NCI-H748 treated with DMSO at 0.1 percent for 48 hours (cell line): Measurements from ENCODE around the gene FBXL13.
A peak's percentile ranks its signal among the peaks of the same experiment; 100 is the strongest.
"Not testable (repeated sequence)": the region's sequence is repeated elsewhere in the genome, so short reads cannot be mapped to it uniquely, and the experiment has no call there.

Experiments
- DNase-seq: peaks from one replicate; lab custom pipeline; 2025; lab: John Stamatoyannopoulos, UW

Gene FBXL13

GRCh38 chr7:103079836-103080235, 5.2 kb upstream of the FBXL13 start:
- no peak for DNase-seq

DNA sequence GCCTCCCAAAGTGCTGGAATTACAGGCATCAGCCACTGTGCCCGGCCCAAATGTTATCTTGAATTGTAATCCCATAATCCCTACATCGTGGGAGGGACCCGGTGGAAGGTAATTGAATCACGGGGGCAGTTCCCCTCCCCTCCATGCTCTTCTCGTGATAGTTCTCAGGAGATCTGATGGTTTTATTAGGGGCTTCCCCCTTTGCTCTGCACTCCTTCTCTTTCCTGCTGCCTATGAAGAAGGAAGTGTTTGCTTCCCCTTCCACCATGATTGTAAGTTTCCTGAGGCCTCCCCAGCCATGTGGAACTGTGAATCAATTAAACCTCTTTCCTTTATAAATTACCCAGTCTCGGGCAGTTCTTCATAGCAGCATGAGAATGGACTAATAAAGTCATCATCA, 3.6 kb upstream of the FBXL13 start:
- not testable (repeated sequence) for DNase-seq

DNA sequence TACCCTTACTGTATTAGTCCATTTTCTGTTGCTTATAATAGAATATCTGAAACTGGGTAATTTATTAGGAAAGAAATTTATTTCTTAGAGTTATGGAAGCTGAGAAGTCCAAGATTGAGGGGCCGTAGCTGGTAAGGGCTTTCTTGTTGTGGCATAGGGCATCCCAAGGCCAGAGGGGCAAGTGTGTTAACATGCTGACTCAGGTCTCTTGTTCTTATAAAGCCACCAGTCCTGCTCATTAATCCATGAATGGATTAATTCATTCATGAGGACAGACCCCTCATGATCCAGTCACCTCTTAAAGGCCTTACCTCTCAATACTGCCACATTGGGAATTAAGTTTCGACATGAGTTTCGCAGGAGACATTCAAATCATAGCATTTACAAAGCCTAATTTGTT, 2.7 kb upstream of the FBXL13 start:
- DNase-seq = no peak

- no peak for DNase-seq
Observed at GRCh38 chr7:103076764-103077163, 2.2 kb upstream of the FBXL13 start.

- peak; percentile 55 for DNase-seq
Observed at GRCh38 chr7:103075337-103075918, 832 bp upstream of the FBXL13 start.

- no peak for DNase-seq
Observed at GRCh38 chr7:103073989-103074518, 542 bp downstream of the FBXL13 start.

- no peak for DNase-seq
Observed at GRCh38 chr7:103071000-103071399, 3.6 kb downstream of the FBXL13 start.

GRCh38 chr7:103068414-103069403, 5.9 kb downstream of the FBXL13 start:
- DNase-seq = no peak

DNA sequence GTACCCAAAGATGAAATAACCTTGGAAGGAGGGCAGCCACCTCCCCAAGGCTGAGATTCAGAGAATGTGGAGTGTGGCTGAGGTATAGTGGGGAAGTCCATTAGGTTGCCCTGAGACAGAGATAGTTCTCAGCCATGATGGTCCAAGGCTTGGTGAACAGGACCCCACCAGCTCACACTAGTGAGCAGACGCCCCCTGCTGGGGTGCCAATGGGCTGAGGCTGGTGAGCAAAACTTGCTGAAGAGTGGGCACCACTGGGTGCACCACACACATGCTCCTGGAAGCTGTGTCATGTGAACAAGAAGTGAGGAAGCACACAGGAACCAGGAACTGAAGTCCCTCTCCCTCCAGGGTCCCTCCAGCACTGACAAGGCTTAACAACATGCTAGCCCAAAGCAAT, 8.9 kb downstream of the FBXL13 start:
- no peak for DNase-seq

DNA sequence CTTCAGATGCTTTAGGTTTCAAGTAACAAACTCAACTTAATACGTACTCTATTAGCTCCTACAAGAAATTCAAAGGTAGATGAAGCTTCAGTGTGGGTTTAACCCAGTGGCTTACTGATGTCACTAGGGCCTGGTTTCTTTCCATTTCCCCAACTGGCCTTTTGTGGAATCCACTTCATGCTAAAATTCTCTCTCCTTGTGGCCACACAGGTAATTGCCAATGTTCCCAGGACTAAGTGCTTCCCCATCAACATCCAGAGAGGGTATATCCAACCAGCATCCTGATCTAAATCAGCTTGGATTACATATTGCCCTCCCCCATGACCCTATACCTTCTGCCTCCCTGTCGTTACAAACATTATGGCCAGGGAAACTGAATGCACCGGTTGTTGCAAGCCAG, 10.7 kb downstream of the FBXL13 start:
- no peak for DNase-seq

GRCh38 chr7:103059471-103059870, 15.1 kb downstream of the FBXL13 start:
- no peak for DNase-seq

GRCh38 chr7:103058122-103058521, 16.5 kb downstream of the FBXL13 start:
- no peak for DNase-seq

DNA sequence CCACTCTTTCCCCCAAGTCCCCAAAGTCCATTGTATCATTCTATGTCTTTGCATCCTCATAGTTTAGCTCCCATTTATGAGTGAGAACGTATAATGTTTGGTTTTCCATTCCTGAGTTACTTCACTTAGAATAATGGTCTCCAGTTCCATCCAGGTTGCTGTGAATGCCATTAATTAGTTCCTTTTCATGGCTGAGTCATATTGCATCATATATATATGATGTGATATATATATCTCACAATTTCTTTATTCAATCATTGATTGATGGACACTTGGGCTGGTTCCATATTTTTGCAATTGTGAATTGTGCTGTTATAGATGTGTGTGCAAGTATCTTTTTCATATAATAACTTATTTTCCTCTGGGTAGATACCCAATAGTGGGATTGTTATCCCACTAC, 18.6 kb downstream of the FBXL13 start:
- DNase-seq = not testable (repeated sequence)

DNA sequence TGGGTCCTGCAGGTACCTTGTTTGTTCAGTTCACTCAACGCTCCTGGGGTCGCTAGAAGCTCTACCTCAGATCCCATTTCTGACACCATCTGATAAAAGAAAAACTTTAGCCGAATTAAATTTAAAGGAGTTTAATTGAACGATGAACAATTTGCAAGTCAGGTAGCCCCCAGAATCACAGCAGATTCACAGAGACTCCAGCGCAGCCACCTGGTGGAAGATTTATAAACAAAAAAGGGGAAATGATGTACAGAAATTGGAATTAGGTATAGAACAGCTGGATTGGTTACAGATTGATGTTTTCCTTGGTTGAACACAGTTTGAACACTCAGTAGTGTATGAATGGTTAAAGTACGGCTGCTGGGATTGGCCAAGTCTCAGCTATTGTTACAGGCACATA, 23.1 kb downstream of the FBXL13 start:
- no peak for DNase-seq

GRCh38 chr7:103048833-103049232, 25.8 kb downstream of the FBXL13 start:
- no peak for DNase-seq

DNA sequence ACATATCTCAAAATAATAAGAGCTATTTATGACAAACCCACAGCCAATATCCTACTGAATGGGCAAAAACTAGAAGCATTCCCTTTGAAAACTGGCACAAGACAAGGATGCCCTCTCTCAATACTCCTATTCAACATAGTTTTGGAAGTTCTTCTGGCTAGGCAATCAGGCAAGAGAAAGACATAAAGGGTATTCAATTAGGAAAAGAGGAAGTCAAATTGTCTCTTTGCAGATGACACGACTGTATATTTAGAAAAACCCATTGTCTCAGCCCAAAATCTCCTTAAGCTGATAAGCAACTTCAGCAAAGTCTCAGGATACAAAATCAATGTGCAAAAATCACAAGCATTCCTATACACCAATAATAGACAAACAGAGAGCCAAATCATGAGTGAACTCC, 32.8 kb downstream of the FBXL13 start:
- not testable (repeated sequence) for DNase-seq

DNA sequence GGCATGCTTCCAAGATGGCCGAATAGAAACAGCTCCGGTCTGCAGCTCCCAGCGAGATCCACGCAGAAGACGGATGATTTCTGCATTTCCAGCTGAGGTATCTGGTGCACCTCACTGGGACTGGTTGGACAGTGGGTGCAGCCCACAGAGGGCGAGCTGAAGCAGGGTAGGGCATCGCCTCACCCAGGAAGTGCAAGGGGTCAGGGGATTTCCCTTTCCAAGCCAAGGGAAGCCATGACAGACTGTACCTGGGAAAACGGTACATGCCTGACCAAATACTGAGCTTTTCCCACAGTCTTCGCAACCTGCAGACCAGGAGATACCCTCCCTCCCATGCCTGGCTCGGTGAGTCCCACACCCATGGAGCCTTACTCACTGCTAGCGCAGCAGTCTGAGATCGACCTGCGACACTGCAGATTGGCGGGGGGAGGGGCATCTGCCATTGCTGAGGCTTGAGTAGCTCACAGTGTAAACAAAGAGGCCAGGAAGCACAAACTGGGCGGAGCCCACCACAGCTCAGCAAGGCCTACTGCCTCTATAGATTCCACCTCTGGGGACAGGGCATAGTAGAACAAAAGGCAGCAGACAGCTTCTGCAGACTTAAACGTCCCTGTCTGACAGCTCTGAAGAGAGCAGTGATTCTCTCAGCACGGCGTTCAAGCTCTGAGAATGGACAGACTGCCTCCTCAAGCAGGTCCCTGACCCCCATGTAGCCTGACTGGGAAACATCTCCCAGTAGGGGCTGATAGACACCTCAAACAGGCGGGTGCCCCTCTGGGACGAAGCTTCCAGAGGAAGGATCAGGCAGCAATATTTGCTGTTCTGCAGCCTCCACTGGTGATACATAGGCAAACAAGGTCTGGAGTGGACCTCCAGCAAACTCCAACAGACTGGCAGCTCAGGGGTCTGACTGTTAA, 36.5 kb downstream of the FBXL13 start:
- peak; percentile 32 for DNase-seq

- DNase-seq = no peak
Observed at GRCh38 chr7:103037476-103037822, 37.1 kb downstream of the FBXL13 start.

GRCh38 chr7:103034318-103034717, 40.3 kb downstream of the FBXL13 start:
- not testable (repeated sequence) for DNase-seq

GRCh38 chr7:103031781-103032180, 42.8 kb downstream of the FBXL13 start:
- no peak for DNase-seq

GRCh38 chr7:103031024-103031423, 43.6 kb downstream of the FBXL13 start:
- DNase-seq = no peak

DNA sequence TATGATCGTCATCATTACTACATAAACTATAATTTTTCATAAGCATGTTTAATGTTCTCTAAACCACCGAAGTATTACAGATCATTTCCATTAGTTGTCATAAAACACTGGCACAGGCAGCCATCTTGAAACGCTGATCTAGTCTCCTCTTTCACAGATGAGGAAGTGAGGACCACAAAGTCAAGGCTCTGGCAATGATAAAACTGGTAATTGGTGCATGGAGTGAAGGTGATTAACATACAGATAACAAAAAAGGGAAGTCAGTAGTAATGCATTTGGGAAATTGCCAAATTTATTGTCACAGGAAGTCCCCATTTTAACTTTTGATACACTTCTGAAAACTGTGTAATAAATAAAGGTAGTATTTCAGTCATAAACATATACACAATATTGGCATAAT, 49.3 kb downstream of the FBXL13 start:
- DNase-seq = no peak
